Measurements from ENCODE around the gene SF3B5. TPM values are rescaled to one million over a fixed set of nuclear protein-coding genes. Genes with fewer than 3 reads are reported as not detected.

Gene SF3B5
- polyA plus RNA-seq, 1 experiment: 261 TPM

DNA sequence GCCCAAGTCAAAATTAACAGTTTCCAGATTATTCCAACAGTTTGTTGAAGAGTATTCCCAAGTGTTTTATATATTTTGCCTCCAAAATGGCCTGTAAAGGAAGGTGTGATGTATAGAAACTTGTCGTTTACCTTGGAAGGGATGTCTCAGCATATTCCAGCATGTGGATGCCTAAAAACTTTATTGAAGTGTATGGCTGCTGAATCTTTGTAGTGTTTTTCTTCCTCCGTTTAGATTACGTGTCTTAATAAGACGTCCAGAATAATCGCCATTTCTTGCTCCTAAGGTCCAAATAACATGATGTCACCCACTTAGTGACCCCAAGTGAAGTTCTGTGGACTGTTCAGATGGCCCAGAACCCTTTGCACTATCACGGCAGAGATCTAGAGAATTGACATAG lies 18.0 kb upstream of the SF3B5 start:
- Histone ChIP-seq H3K27me3 (ENCODE audit: control insufficient read depth, insufficient read depth, low read length) (peaks cover 2% of the 10 kb centered on the region; the same call in 1 of the 2 replicates), H3K36me3 (ENCODE audit: control insufficient read depth, insufficient read depth, low read length) (no peaks in the 10 kb centered on the region), H3K4me3 (ENCODE audit: low read depth, low read length) (no peak overlapping the region)
- TF ChIP-seq, protein P1, sequence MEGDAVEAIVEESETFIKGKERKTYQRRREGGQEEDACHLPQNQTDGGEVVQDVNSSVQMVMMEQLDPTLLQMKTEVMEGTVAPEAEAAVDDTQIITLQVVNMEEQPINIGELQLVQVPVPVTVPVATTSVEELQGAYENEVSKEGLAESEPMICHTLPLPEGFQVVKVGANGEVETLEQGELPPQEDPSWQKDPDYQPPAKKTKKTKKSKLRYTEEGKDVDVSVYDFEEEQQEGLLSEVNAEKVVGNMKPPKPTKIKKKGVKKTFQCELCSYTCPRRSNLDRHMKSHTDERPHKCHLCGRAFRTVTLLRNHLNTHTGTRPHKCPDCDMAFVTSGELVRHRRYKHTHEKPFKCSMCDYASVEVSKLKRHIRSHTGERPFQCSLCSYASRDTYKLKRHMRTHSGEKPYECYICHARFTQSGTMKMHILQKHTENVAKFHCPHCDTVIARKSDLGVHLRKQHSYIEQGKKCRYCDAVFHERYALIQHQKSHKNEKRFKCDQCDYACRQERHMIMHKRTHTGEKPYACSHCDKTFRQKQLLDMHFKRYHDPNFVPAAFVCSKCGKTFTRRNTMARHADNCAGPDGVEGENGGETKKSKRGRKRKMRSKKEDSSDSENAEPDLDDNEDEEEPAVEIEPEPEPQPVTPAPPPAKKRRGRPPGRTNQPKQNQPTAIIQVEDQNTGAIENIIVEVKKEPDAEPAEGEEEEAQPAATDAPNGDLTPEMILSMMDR (IDR thresholded peaks at IDR 0.05; ENCODE audit: insufficient read depth, low read depth, low read length): no peak
- ChIA-PET POLR2A (no interaction called here), CTCF (no interaction called here)
- DNase-seq (ENCODE audit: low read depth): no peak

DNA sequence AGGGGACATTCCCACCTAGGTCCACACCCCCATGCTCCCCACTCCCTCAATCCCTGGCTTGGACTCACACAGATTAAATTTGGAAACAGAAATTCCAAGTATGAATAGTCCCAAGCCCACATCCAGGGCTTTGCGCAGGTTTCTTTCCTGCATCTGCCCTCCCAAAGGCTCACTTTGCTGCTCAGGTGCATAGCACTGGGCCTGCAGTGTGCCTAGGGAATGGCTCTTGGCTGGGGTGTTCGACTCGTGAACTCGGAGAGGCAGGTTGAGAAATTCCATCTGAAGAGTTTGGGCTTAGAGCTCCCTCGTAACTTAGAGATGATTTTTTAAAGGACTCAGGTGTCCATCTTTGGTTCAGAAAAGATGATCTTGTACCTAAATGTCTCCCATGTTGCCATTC lies 14.8 kb upstream of the SF3B5 start:
- Histone ChIP-seq H3K36me3 (ENCODE audit: control insufficient read depth, insufficient read depth, low read length) (no peaks in the 10 kb centered on the region), H3K4me3 (ENCODE audit: low read depth, low read length) (no peak overlapping the region), H3K27me3 (ENCODE audit: control insufficient read depth, insufficient read depth, low read length) (peaks cover 2% of the 10 kb centered on the region; the same call in 1 of the 2 replicates)
- POLR2A ChIA-PET: no interaction called here
- TF ChIP-seq, protein P1 (IDR thresholded peaks at IDR 0.05; ENCODE audit: insufficient read depth, low read depth, low read length): no peak
- CTCF ChIA-PET: interaction anchor here (0.5 to 1.0 kb wide), 2 partner anchors 372 to 1894 kb away, joined by 3 read pairs; no protein-coding TSS in a partner anchor
- DNase-seq (ENCODE audit: low read depth): no peak

GRCh38 chr6:144106206-144106605 lies 10.8 kb upstream of the SF3B5 start:
- H3K27me3 ChIP-seq (ENCODE audit: control insufficient read depth, insufficient read depth, low read length): peaks cover 2% of the 10 kb centered on the region; the same call in 1 of the 2 replicates
- ChIA-PET POLR2A (no interaction called here), CTCF (interaction anchor here (1.0 to 2.2 kb wide), 4 partner anchors 10 to 111 kb away, joined by 3 to 6 read pairs (median 4); no protein-coding TSS in a partner anchor)
- H3K36me3 ChIP-seq (ENCODE audit: control insufficient read depth, insufficient read depth, low read length): no peaks in the 10 kb centered on the region
- TF ChIP-seq, protein P1 (IDR thresholded peaks at IDR 0.05; ENCODE audit: insufficient read depth, low read depth, low read length): no peak
- no peak overlapping the region for H3K4me3 ChIP-seq (ENCODE audit: low read depth, low read length)
- DNase-seq (ENCODE audit: low read depth): no peak

GRCh38 chr6:144104898-144105487 lies 9.6 kb upstream of the SF3B5 start:
- peak; percentile 21 for DNase-seq (ENCODE audit: low read depth)
- POLR2A ChIA-PET: no interaction called here
- H3K27me3 ChIP-seq (ENCODE audit: control insufficient read depth, insufficient read depth, low read length): no peaks in the 10 kb centered on the region; the same call in 1 of the 2 replicates
- CTCF ChIA-PET: interaction anchor here (0.6 to 2.2 kb wide), 6 partner anchors 9 to 409 kb away, joined by 3 to 6 read pairs (median 4); no protein-coding TSS in a partner anchor
- no peak overlapping the region for H3K4me3 ChIP-seq (ENCODE audit: low read depth, low read length)
- TF ChIP-seq, protein P1 (IDR thresholded peaks at IDR 0.05; ENCODE audit: insufficient read depth, low read depth, low read length): peak; percentile 62
- H3K36me3 ChIP-seq (ENCODE audit: control insufficient read depth, insufficient read depth, low read length): no peaks in the 10 kb centered on the region

GRCh38 chr6:144104488-144104887 lies 9.1 kb upstream of the SF3B5 start:
- Histone ChIP-seq H3K4me3 (ENCODE audit: low read depth, low read length) (no peak overlapping the region), H3K36me3 (ENCODE audit: control insufficient read depth, insufficient read depth, low read length) (no peaks in the 10 kb centered on the region), H3K27me3 (ENCODE audit: control insufficient read depth, insufficient read depth, low read length) (no peaks in the 10 kb centered on the region; the same call in 1 of the 2 replicates)
- TF ChIP-seq, protein P1 (IDR thresholded peaks at IDR 0.05; ENCODE audit: insufficient read depth, low read depth, low read length): no peak
- no peak for DNase-seq (ENCODE audit: low read depth)
- CTCF ChIA-PET: interaction anchor here (1.0 to 2.2 kb wide), 3 partner anchors 8 to 114 kb away, joined by 3 to 6 read pairs (median 4); no protein-coding TSS in a partner anchor
- POLR2A ChIA-PET: no interaction called here
